GM10248 (cell line): ENCODE results near the gene MAST1.
"Not testable (repeated sequence)": the region's sequence is repeated elsewhere in the genome, so short reads cannot be mapped to it uniquely, and the experiment has no call there.

ENCODE experiments used
- CTCF ChIA-PET: fragments of 300-600 bp; sonication (Branson Sonifier 250); formaldehyde crosslinking; extraction: SDS; loops from one replicate; lab custom pipeline; 2021; ENCODE audit warnings: antibody characterized with exemption; lab: Yijun Ruan, JAX
- POLR2A ChIA-PET: fragments of 350-650 bp; sonication (Branson Sonifier 250); formaldehyde crosslinking; extraction: SDS; loops from one replicate; lab custom pipeline; 2020; ENCODE audit warnings: antibody characterized with exemption; lab: Yijun Ruan, JAX
- DNase-seq: peaks from one replicate; pipeline ENCODE4 v3.0.0; 2012; ENCODE audit errors: extremely low spot score
- CTCF ChIP-seq: IDR thresholded peaks from 2 replicates; pipeline ENCODE4 v1.5.1; 2012; ENCODE audit warnings: mild to moderate bottlenecking, low read depth; ENCODE audit errors: extremely low read depth, missing control alignments, control extremely low read depth

The MAST1 gene

GRCh38 chr19:12884926-12885748, 46.8 kb downstream of the MAST1 start:
- ChIA-PET CTCF (interaction anchor here (0.8 to 3.1 kb wide), 25 partner anchors 9 to 208 kb away, joined by 3 to 38 read pairs (median 3); partner anchors contain the start of gene FARSA), POLR2A (interaction anchor here (0.6 kb wide), 1 partner anchor 212 kb away, joined by 8 read pairs; no protein-coding TSS in a partner anchor)

GRCh38 chr19:12885749-12886650, 47.7 kb downstream of the MAST1 start:
- no peak for DNase-seq
- TF ChIP-seq CTCF, result no peak
- ChIA-PET CTCF (interaction anchor here (0.8 to 3.1 kb wide), 23 partner anchors 8 to 207 kb away, joined by 3 to 38 read pairs (median 4); partner anchors contain the start of gene FARSA), POLR2A (interaction anchor here (0.6 kb wide), 2 partner anchors 92 to 213 kb away, joined by 3 to 8 read pairs; no protein-coding TSS in a partner anchor)

More at GRCh38 chr19:12884926-12885748, 46.8 kb downstream of the MAST1 start:
- peak; percentile 76 for TF ChIP-seq CTCF
- peak; percentile 80 for DNase-seq

- no peak for DNase-seq
- CTCF ChIA-PET, result interaction anchor here (0.8 to 3.1 kb wide), 5 partner anchors 10 to 175 kb away, joined by 3 to 38 read pairs (median 6); no protein-coding TSS in a partner anchor
- POLR2A ChIA-PET, result interaction anchor here (0.6 kb wide), 1 partner anchor 93 kb away, joined by 3 read pairs; no protein-coding TSS in a partner anchor
- no peak for TF ChIP-seq CTCF
Measured at GRCh38 chr19:12886651-12886968, 48.3 kb downstream of the MAST1 start.

GRCh38 chr19:12886969-12887747, 48.8 kb downstream of the MAST1 start, which contains the start of gene KLF1:
TSS of gene KLF1 (minus strand) at chr19:12887201. CDS start at chr19:12887140, 61 bp downstream.
- no peak for DNase-seq
- TF ChIP-seq CTCF, result no peak
- POLR2A ChIA-PET, result no interaction called here
- CTCF ChIA-PET, result interaction anchor here (0.8 to 2.1 kb wide), 7 partner anchors 11 to 206 kb away, joined by 3 to 14 read pairs (median 5); no protein-coding TSS in a partner anchor

- ChIA-PET CTCF (interaction anchor here (0.6 to 2.1 kb wide), 7 partner anchors 11 to 206 kb away, joined by 3 to 14 read pairs (median 4); no protein-coding TSS in a partner anchor), POLR2A (no interaction called here)
- TF ChIP-seq CTCF, result no peak
- no peak for DNase-seq
Measured at GRCh38 chr19:12888006-12888603, 49.8 kb downstream of the MAST1 start.

- not testable (repeated sequence) for DNase-seq
- CTCF ChIA-PET, result interaction anchor here (0.9 to 2.8 kb wide), 13 partner anchors 8 to 171 kb away, joined by 3 to 13 read pairs (median 4); no protein-coding TSS in a partner anchor
- POLR2A ChIA-PET, result interaction anchor here (0.6 to 1.4 kb wide), 7 partner anchors 9 to 99 kb away, joined by 3 to 6 read pairs (median 3); partner anchors contain the start of genes DNASE2 and JUNB
Measured at GRCh38 chr19:12890299-12890786, 52.0 kb downstream of the MAST1 start.
